ENCODE data around the gene SLC35F2.

SLC35F2 gene

GRCh38 chr11:107816028-107816427 lies 42.6 kb downstream of the SLC35F2 start:
- no peak for DNase-seq (ENCODE audit: extremely low spot score)
- ChIA-PET POLR2A (no interaction called here), CTCF (interaction anchor here (1.5 kb wide), 2 partner anchors 9 to 18 kb away, joined by 3 to 5 read pairs; no protein-coding TSS in a partner anchor)
- TF ChIP-seq, protein P1, sequence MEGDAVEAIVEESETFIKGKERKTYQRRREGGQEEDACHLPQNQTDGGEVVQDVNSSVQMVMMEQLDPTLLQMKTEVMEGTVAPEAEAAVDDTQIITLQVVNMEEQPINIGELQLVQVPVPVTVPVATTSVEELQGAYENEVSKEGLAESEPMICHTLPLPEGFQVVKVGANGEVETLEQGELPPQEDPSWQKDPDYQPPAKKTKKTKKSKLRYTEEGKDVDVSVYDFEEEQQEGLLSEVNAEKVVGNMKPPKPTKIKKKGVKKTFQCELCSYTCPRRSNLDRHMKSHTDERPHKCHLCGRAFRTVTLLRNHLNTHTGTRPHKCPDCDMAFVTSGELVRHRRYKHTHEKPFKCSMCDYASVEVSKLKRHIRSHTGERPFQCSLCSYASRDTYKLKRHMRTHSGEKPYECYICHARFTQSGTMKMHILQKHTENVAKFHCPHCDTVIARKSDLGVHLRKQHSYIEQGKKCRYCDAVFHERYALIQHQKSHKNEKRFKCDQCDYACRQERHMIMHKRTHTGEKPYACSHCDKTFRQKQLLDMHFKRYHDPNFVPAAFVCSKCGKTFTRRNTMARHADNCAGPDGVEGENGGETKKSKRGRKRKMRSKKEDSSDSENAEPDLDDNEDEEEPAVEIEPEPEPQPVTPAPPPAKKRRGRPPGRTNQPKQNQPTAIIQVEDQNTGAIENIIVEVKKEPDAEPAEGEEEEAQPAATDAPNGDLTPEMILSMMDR (IDR thresholded peaks at IDR 0.05; ENCODE audit: control extremely low read depth, extremely low read depth, low read depth, missing control alignments) = no peak

DNA sequence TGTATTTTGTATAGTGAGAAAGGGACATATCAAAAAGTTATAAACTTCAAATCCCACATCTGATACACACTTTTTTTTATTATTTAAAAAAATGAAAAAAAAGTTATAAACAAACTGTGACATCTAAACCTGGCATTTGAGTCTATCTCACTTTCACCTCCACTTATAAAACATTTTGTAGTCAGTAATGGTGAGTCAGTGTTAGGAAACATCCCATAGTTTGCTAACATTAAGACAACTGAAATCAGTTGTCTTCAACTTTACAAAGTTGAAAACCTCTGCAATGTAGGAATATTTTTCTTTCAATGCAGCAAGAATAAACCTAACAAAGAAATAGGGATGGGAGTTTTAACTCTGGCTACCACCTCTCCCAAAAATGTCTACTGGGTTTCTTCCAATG lies 47.7 kb downstream of the SLC35F2 start:
- CTCF ChIA-PET = interaction anchor here (1.3 to 3.2 kb wide), 4 partner anchors 11 to 17 kb away, joined by 3 to 13 read pairs (median 9); no protein-coding TSS in a partner anchor

GRCh38 chr11:107808521-107808920 lies 50.1 kb downstream of the SLC35F2 start:
- CTCF ChIA-PET = no interaction called here
- DNase-seq (ENCODE audit: extremely low spot score) = no peak
- TF ChIP-seq, protein P1 (IDR thresholded peaks at IDR 0.05; ENCODE audit: control extremely low read depth, extremely low read depth, low read depth, missing control alignments) = no peak
- POLR2A ChIA-PET = no interaction called here

More for the DNA sequence above, 47.7 kb downstream of the SLC35F2 start:
- TF ChIP-seq, protein P1 (IDR thresholded peaks at IDR 0.05; ENCODE audit: control extremely low read depth, extremely low read depth, low read depth, missing control alignments) = no peak
- POLR2A ChIA-PET = no interaction called here
- DNase-seq (ENCODE audit: extremely low spot score) = no peak

DNA sequence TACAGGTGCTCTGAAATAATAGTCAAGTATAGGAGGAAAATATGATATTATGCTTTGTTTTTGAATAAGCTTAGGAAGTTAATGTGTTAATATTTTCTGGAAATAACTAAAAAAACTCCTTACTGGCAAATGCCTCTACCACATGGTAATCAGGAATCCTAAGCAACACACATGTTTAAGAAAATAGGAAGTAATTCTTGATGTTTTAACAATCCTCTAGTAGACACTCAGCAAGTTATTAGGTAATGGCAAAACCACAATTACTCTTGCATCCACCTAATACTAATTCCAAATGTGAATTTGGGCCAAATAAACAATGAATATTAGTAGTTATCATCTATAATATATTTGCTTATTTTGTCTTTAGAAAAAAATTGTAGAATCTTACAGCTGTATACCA lies 53.6 kb downstream of the SLC35F2 start:
- DNase-seq (ENCODE audit: extremely low spot score) = no peak
- TF ChIP-seq, protein P1 (IDR thresholded peaks at IDR 0.05; ENCODE audit: control extremely low read depth, extremely low read depth, low read depth, missing control alignments) = no peak
- POLR2A ChIA-PET = no interaction called here
- CTCF ChIA-PET = interaction anchor here (1.1 kb wide), 1 partner anchor 13 kb away, joined by 3 read pairs; no protein-coding TSS in a partner anchor

- POLR2A ChIA-PET = no interaction called here
- TF ChIP-seq, protein P1 (IDR thresholded peaks at IDR 0.05; ENCODE audit: control extremely low read depth, extremely low read depth, low read depth, missing control alignments) = no peak
- DNase-seq (ENCODE audit: extremely low spot score) = no peak
- CTCF ChIA-PET = interaction anchor here (1.1 kb wide), 1 partner anchor 12 kb away, joined by 3 read pairs; no protein-coding TSS in a partner anchor
Observed at GRCh38 chr11:107804211-107804610, 54.4 kb downstream of the SLC35F2 start.

DNA sequence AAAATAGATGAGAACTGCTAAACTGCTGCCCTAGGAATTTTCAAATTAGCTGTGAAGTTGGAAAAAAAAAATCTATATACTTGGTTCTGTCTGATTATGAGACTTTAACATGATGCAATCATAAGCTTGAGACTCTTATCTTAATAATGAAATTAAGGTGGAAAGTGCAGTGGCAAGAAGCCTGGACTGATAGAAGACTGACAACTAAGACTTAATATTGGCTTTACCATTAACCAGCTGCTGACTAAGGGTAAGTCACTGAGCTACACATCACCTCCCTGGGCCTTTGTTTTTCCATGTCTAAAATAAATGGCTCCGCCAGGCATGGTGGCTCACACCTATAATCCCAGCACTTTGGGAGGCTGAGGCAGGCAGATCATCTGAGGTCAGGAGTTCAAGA lies 56.9 kb downstream of the SLC35F2 start:
- DNase-seq (ENCODE audit: extremely low spot score) = no peak
- CTCF ChIA-PET = interaction anchor here (1.2 to 2.4 kb wide), 2 partner anchors 12 to 53 kb away, joined by 3 to 10 read pairs; no protein-coding TSS in a partner anchor
- POLR2A ChIA-PET = no interaction called here
- TF ChIP-seq, protein P1 (IDR thresholded peaks at IDR 0.05; ENCODE audit: control extremely low read depth, extremely low read depth, low read depth, missing control alignments) = no peak
